OCI-LY7 (cell line): Measurements from ENCODE around the gene IQCK. TPM values are rescaled to one million over a fixed set of nuclear protein-coding genes. Genes with fewer than 3 reads are reported as not detected.

ENCODE experiments used
- BruUV-seq: library from RNA; stranded (reverse); fragments of 400-500 nt; replicated peaks from 2 replicates; lab custom pipeline; 2021; lab: Mats Ljungman, UMichigan
- CTCF ChIA-PET: fragments of 300-600 bp; sonication (Branson Sonifier 250); formaldehyde crosslinking; loops from one replicate; lab custom pipeline; 2022; ENCODE audit warnings: antibody characterized with exemption; ENCODE audit not compliant: unreplicated experiment; lab: Charles Lee
- POLR2A ChIA-PET: fragments of 300-600 bp; sonication (Branson Sonifier 250); formaldehyde crosslinking; loops from one replicate; lab custom pipeline; 2022; ENCODE audit warnings: antibody characterized with exemption; lab: Charles Lee
- DNase-seq: peaks from one replicate; pipeline ENCODE4 v3.0.0-alpha.2; 2015; ENCODE audit warnings: low spot score
- H2AFZ ChIP-seq: fragments of 200-600 bp; sonication (generic), shearing (Covaris generic); 2 replicates; pipeline ENCODE4 v1.6.1; 2014; ENCODE audit warnings: mild to moderate bottlenecking, antibody characterized with exemption, low read length, moderate library complexity
- H3K27ac ChIP-seq: fragments of 200-600 bp; sonication (generic); 2 replicates; pipeline ENCODE4 v1.5.1; 2014; ENCODE audit warnings: mixed run types, low read depth, mild to moderate bottlenecking, moderate library complexity, low read length, inconsistent platforms; ENCODE audit not compliant: poor library complexity, severe bottlenecking
- H3K36me3 ChIP-seq: fragments of 200-600 bp; sonication (generic); 2 replicates; pipeline ENCODE4 v1.6.1; 2014; ENCODE audit warnings: mild to moderate bottlenecking, antibody characterized with exemption, low read length, moderate library complexity, mixed read lengths; ENCODE audit not compliant: insufficient read depth
- H3K4me1 ChIP-seq: fragments of 200-600 bp; sonication (generic); 2 replicates; pipeline ENCODE4 v1.5.1; 2014; ENCODE audit warnings: mild to moderate bottlenecking, low read length; ENCODE audit not compliant: insufficient read depth, poor library complexity, severe bottlenecking
- H3K4me2 ChIP-seq: fragments of 200-600 bp; sonication (generic); 2 replicates; pipeline ENCODE4 v1.6.1; 2014; ENCODE audit warnings: mild to moderate bottlenecking, low read length
- H3K4me3 ChIP-seq: fragments of 200-600 bp; sonication (generic); 2 replicates; pipeline ENCODE4 v1.5.1; 2014; ENCODE audit warnings: mild to moderate bottlenecking, low read depth, low read length; ENCODE audit not compliant: poor library complexity, severe bottlenecking
- H3K79me2 ChIP-seq: fragments of 200-600 bp; sonication (generic); 2 replicates; pipeline ENCODE4 v1.6.1; 2016; ENCODE audit warnings: low read depth, mild to moderate bottlenecking, low read length, moderate library complexity, mixed read lengths; ENCODE audit not compliant: insufficient read depth
- H3K9me2 ChIP-seq: fragments of 200-600 bp; sonication (generic); 2 replicates; pipeline ENCODE4 v1.6.1; 2016; ENCODE audit warnings: mild to moderate bottlenecking, low read length, mixed read lengths; ENCODE audit not compliant: insufficient read depth
- H3K9me3 ChIP-seq: fragments of 200-600 bp; sonication (generic); 2 replicates; pipeline ENCODE4 v1.6.1; 2014; ENCODE audit warnings: mild to moderate bottlenecking, mixed run types, low read length, mixed read lengths
- H4K20me1 ChIP-seq: fragments of 200-600 bp; sonication (generic); 2 replicates; pipeline ENCODE4 v1.6.1; 2014; ENCODE audit warnings: mild to moderate bottlenecking, antibody characterized with exemption, low read length, moderate library complexity, mixed read lengths; ENCODE audit not compliant: insufficient read depth
- EZH2phosphoT487 ChIP-seq: fragments of 200-600 bp; sonication (generic); IDR thresholded peaks from 2 replicates; pipeline ENCODE4 v1.6.1; 2018; ENCODE audit warnings: low read depth, borderline replicate concordance, mild to moderate bottlenecking, mixed run types, antibody characterized with exemption, low read length, moderate library complexity, mixed read lengths
- intact Hi-C: fragments of 100-400 bp; cut with micrococcal nuclease; formaldehyde crosslinking; loops from one replicate; pipeline ENCODE4 v1.10.0; 2022; ENCODE audit not compliant: unreplicated experiment
- total RNA-seq, 2 experiments: library from RNA; depleted of rRNA in 1 of 2; stranded (reverse); fragments of >200 nt in 1 of 2; shearing (Covaris generic) in 1 of 2; gene quantifications; 2 replicates each; pipeline ENCODE4 v1.2.3, GENCODE V29; 2014 to 2022
- TF ChIP-seq, protein P1 (sequence below): fragments of 200-600 bp; sonication (generic); conservative IDR thresholded peaks from 2 replicates; pipeline ENCODE4 v1.5.1; 2014; ENCODE audit warnings: mild to moderate bottlenecking, antibody characterized with exemption, low read length, moderate library complexity, mixed read lengths

Gene IQCK
- total RNA-seq, 2 experiments from 2014 or later = 2.2 to 4.3 TPM

DNA sequence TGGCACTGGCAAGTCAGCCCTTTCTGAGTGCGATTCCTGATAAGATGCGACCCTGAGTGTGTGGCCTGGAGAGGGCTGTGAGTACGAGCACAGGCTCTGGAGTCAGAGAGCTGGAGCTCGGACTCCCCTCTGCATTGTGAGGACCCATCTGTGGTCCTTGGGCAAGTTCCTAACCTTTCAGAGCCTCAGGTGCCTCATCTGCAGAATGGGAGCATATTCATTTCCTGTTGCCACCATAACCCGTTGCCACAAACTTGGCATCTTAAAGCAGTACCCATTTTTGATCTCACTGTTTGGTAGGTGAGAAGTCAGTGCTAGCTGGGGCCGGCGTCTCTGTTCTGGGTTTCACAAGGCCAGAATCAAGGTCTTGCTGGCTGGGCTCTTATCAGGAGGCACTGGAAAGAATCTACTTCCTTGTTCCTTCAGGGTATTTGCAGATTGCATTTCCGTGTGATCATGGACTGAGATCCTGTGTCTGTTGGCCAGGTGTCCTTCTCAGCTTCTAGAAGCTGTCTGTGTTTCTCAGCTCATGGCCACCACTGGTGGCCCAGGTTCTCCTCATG, 20.2 kb upstream of the IQCK start:
- no peak for TF ChIP-seq EZH2phosphoT487
- TF ChIP-seq, protein P1, sequence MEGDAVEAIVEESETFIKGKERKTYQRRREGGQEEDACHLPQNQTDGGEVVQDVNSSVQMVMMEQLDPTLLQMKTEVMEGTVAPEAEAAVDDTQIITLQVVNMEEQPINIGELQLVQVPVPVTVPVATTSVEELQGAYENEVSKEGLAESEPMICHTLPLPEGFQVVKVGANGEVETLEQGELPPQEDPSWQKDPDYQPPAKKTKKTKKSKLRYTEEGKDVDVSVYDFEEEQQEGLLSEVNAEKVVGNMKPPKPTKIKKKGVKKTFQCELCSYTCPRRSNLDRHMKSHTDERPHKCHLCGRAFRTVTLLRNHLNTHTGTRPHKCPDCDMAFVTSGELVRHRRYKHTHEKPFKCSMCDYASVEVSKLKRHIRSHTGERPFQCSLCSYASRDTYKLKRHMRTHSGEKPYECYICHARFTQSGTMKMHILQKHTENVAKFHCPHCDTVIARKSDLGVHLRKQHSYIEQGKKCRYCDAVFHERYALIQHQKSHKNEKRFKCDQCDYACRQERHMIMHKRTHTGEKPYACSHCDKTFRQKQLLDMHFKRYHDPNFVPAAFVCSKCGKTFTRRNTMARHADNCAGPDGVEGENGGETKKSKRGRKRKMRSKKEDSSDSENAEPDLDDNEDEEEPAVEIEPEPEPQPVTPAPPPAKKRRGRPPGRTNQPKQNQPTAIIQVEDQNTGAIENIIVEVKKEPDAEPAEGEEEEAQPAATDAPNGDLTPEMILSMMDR = no peak
- no peaks in the 10 kb centered on the region for H3K9me3 ChIP-seq
- H3K9me2 ChIP-seq = no peaks in the 10 kb centered on the region
- H3K4me1 ChIP-seq = no peaks in the 10 kb centered on the region
- H3K4me3 ChIP-seq = no peak overlapping the region
- intact Hi-C loops = no loop called here
- DNase-seq = no peak
- no peaks in the 10 kb centered on the region for H3K79me2 ChIP-seq
- POLR2A ChIA-PET = interaction anchor here (0.5 to 2.2 kb wide), 3 partner anchors 9 to 89 kb away, joined by 3 to 7 read pairs (median 3); partner anchors contain the start of genes IQCK and KNOP1
- 0 out of 2 replicates have a peak, but pooled peaks cover 6% of the 10 kb centered on the region for H4K20me1 ChIP-seq
- no TSS peak for BruUV-seq
- CTCF ChIA-PET = no interaction called here
- no peak overlapping the region for H3K27ac ChIP-seq
- no peak overlapping the region for H2AFZ ChIP-seq
- peaks cover 60% of the 10 kb centered on the region for H3K36me3 ChIP-seq
- no peak overlapping the region for H3K4me2 ChIP-seq

DNA sequence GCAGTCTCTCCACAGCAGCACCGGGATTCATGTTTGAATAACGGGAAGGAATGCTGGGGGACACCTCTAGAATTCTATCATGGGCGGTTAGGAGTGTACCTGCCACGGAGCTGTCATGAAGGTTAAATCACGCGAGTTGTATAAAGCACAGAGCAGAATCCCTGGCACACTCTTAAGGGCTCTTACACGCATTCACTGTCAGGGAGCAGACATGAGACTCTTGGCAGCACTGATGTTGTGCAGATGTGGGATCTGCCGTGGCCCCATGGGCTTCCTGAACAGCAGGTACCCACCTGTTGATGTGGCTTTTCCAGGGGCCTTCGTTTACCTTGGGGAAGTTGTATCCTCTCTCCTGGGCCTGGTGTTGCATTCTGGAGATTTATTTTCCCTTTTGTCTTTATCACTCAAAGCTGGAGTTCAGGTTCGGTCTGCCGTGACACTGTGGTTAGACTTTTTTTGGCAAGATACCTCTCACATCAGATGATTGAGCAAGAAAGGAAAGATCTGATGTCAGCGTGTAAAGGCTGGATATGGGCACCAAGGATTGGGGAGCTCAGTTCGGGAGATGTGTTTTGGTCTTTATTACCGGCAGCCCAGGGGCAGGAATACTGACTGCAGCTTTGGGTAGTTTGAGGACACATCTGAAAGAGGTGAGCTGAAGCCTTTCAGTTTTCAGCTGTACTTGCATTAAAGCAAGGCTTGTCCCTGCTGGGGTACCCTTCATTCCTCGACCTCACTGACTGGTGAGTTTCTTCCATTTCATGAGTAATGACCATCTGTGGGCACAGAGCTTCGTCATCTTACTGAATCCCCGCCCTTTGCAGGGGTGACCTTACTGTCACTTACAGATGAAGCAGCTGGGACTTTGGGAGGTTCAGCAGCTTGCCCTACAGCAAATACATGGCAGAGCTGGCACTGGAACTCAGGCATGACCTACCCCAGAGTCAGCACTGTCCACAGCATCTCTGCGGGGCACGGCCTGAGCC, 19.3 kb upstream of the IQCK start:
- no peaks in the 10 kb centered on the region for H3K9me3 ChIP-seq
- H3K4me2 ChIP-seq = no peak overlapping the region
- DNase-seq = no peak
- no peak overlapping the region for H2AFZ ChIP-seq
- no peaks in the 10 kb centered on the region for H3K9me2 ChIP-seq
- intact Hi-C loops = no loop called here
- H3K4me3 ChIP-seq = no peak overlapping the region
- ChIA-PET POLR2A (interaction anchor here (0.5 to 1.2 kb wide), 2 partner anchors 14 to 90 kb away, joined by 3 read pairs; no protein-coding TSS in a partner anchor), CTCF (interaction anchor here (0.8 kb wide), 1 partner anchor 16 kb away, joined by 3 read pairs; no protein-coding TSS in a partner anchor)
- no peaks in the 10 kb centered on the region for H3K79me2 ChIP-seq
- H4K20me1 ChIP-seq = 0 out of 2 replicates have a peak, but pooled peaks cover 6% of the 10 kb centered on the region
- no peaks in the 10 kb centered on the region for H3K4me1 ChIP-seq
- H3K36me3 ChIP-seq = peaks cover 66% of the 10 kb centered on the region
- no peak for TF ChIP-seq EZH2phosphoT487
- TF ChIP-seq, protein P1 = no peak
- H3K27ac ChIP-seq = no peak overlapping the region
- BruUV-seq = no TSS peak
